Endothelial cell of umbilical vein (primary cell): ENCODE data around the gene ZNF142. TPM values are rescaled to one million over a fixed set of nuclear protein-coding genes. Genes with fewer than 3 reads are reported as not detected.

Source experiments
- BruUV-seq: library from RNA; stranded (reverse); fragments of 400-500 nt; replicated peaks from 2 replicates; lab custom pipeline; 2021; lab: Mats Ljungman, UMichigan
- CTCF ChIA-PET: fragments of 300-600, 350-600 bp; sonication (Branson Sonifier 250); formaldehyde crosslinking; loops from one replicate; lab custom pipeline; 2021; ENCODE audit warnings: antibody characterized with exemption, inconsistent platforms; lab: Charles Lee
- POLR2A ChIA-PET: fragments of 300-600, 350-600 bp; sonication (Branson Sonifier 250); formaldehyde crosslinking; loops from one replicate; lab custom pipeline; 2021; ENCODE audit warnings: antibody characterized with exemption, inconsistent platforms; lab: Charles Lee
- DNase-seq: peaks from one replicate; pipeline ENCODE4 v3.0.0-alpha.2; 2011; ENCODE audit warnings: low read depth, low spot score
- FAIRE-seq: peaks from 2 replicates; lab custom pipeline; 2011; peaks lifted over from hg19 to GRCh38; lab: Jason Lieb, UNC
- H2AFZ ChIP-seq: 2 replicates; pipeline ENCODE4 v1.6.0; 2012; ENCODE audit warnings: low read depth, low read length, control low read depth, inconsistent platforms
- H3K27ac ChIP-seq: 2 replicates; pipeline ENCODE4 v1.5.1; 2011; ENCODE audit warnings: low read depth, mild to moderate bottlenecking, control low read depth, low read length, moderate library complexity; ENCODE audit not compliant: insufficient read depth
- H3K27me3 ChIP-seq, 2 experiments: 2 replicates each; pipeline versions ENCODE4 v1.6.0 to v1.6.1; 2011; ENCODE audit warnings: low read length in 2 of 2, mixed read lengths in 1 of 2; ENCODE audit not compliant: control insufficient read depth in 2 of 2, insufficient read depth in 2 of 2
- H3K36me3 ChIP-seq, 2 experiments: 2 replicates in 1 of 2; 3 replicates in 1 of 2; pipeline ENCODE4 v1.5.1; 2011; ENCODE audit warnings: low read length in 2 of 2, mild to moderate bottlenecking in 1 of 2, moderate library complexity in 1 of 2; ENCODE audit not compliant: control insufficient read depth in 2 of 2, insufficient read depth in 2 of 2; ENCODE audit errors: extremely low read depth in 1 of 2
- H3K4me1 ChIP-seq: 3 replicates; pipeline ENCODE4 v1.5.1; 2011; ENCODE audit warnings: mild to moderate bottlenecking, low read length; ENCODE audit not compliant: control insufficient read depth, insufficient read depth; ENCODE audit errors: extremely low read depth
- H3K4me2 ChIP-seq: 2 replicates; pipeline ENCODE4 v1.6.1; 2011; ENCODE audit warnings: low read length, control low read depth, mixed read lengths; ENCODE audit not compliant: insufficient read depth
- H3K4me3 ChIP-seq, 3 experiments: fragments of 200-600 bp in 1 of 3; sonication (generic), shearing (Covaris generic) in 1 of 3; replicated peaks in 1 of 3; 2 replicates each; pipeline ENCODE4 v1.5.1; 2011 to 2016; ENCODE audit warnings: control low read depth in 3 of 3, low read length in 3 of 3, mild to moderate bottlenecking in 2 of 3, inconsistent platforms in 1 of 3, low read depth in 1 of 3, moderate library complexity in 1 of 3; ENCODE audit not compliant: insufficient read depth in 1 of 3
- H3K79me2 ChIP-seq: 2 replicates; pipeline ENCODE4 v1.6.0; 2012; ENCODE audit warnings: low read length, inconsistent platforms; ENCODE audit not compliant: control insufficient read depth, insufficient read depth
- H3K9ac ChIP-seq: replicated peaks from 2 replicates; pipeline ENCODE3; 2011; ENCODE audit warnings: low read length, control low read depth; ENCODE audit not compliant: insufficient read depth; ENCODE audit errors: extremely low read depth
- H3K9me1 ChIP-seq: replicated peaks from 3 replicates; pipeline ENCODE4 v1.6.0; 2011; ENCODE audit warnings: mild to moderate bottlenecking, low read length; ENCODE audit not compliant: control insufficient read depth, insufficient read depth; ENCODE audit errors: extremely low read depth
- H3K9me3 ChIP-seq: replicated peaks from 2 replicates; pipeline ENCODE4 v1.5.1; 2012; ENCODE audit warnings: low read length, inconsistent platforms; ENCODE audit not compliant: control insufficient read depth, insufficient read depth
- H4K20me1 ChIP-seq: replicated peaks from 2 replicates; pipeline ENCODE3; 2011; ENCODE audit warnings: mild to moderate bottlenecking, low read length; ENCODE audit not compliant: control insufficient read depth, insufficient read depth; ENCODE audit errors: extremely low read depth
- EZH2 ChIP-seq: IDR thresholded peaks from 2 replicates; pipeline ENCODE4 v1.6.1; 2012; ENCODE audit warnings: borderline replicate concordance, low read depth, mild to moderate bottlenecking, moderate library complexity, low read length, inconsistent platforms; ENCODE audit not compliant: severe bottlenecking
- FOS ChIP-seq: IDR thresholded peaks from 2 replicates; pipeline ENCODE4 v1.6.1; 2011; ENCODE audit warnings: mild to moderate bottlenecking, low read length, moderate library complexity, borderline replicate concordance; ENCODE audit not compliant: insufficient read depth
- GATA2 ChIP-seq: IDR thresholded peaks from 2 replicates; pipeline ENCODE4 v1.7.0; 2011; ENCODE audit warnings: low read depth, mild to moderate bottlenecking, moderate library complexity, mixed read lengths, low read length; ENCODE audit not compliant: insufficient read length, insufficient read depth
- JUN ChIP-seq: IDR thresholded peaks from 2 replicates; pipeline ENCODE4 v1.6.1; 2011; ENCODE audit warnings: borderline replicate concordance, low read depth; ENCODE audit not compliant: insufficient read length, insufficient read depth
- MYC ChIP-seq: IDR thresholded peaks from one replicate; pipeline ENCODE4 v1.6.1; 2011; ENCODE audit warnings: mild to moderate bottlenecking, low read depth, low read length
- POLR2A ChIP-seq: IDR thresholded peaks from 2 replicates; pipeline ENCODE4 v1.6.1; 2012; ENCODE audit warnings: low read depth, mild to moderate bottlenecking, control low read depth, low read length
- dilution Hi-C: fragments of 300-500 bp; cut with MboI; formaldehyde crosslinking; loops from one replicate; pipeline ENCODE4 v1.15.0; 2019; ENCODE audit warnings: low sequenced_read_pairs; ENCODE audit not compliant: extremely low pct_ligation_motif_present
- intact Hi-C: fragments of 100-400 bp; cut with micrococcal nuclease; formaldehyde crosslinking; loops from one replicate; pipeline ENCODE4 v1.10.0; 2022
- polyA plus RNA-seq, 4 experiments: library from polyadenylated mRNA; depleted of rRNA in 3 of 4; stranded (reverse) in 3 of 4; unstranded in 1 of 4; fragments of >200 nt; gene quantifications; 2 replicates each; pipeline versions ENCODE4 v1.2.1 to v1.2.3, GENCODE V29; 2011 to 2012; ENCODE audit warnings: missing spikeins in 1 of 4
- total RNA-seq: library from RNA; stranded (reverse); gene quantifications from 2 replicates; pipeline ENCODE4 v1.2.3, GENCODE V29; 2021
- TF ChIP-seq, protein P1 (sequence below): IDR thresholded peaks from 2 replicates; pipeline ENCODE4 v1.6.1; 2011; ENCODE audit not compliant: insufficient read depth, insufficient read length

ZNF142 gene
- total and polyA plus RNA-seq, 2 donors (not counting 3 experiments of a cell fraction or from before 2014, with no cell fraction given) = 14.5 to 34.5 TPM

DNA sequence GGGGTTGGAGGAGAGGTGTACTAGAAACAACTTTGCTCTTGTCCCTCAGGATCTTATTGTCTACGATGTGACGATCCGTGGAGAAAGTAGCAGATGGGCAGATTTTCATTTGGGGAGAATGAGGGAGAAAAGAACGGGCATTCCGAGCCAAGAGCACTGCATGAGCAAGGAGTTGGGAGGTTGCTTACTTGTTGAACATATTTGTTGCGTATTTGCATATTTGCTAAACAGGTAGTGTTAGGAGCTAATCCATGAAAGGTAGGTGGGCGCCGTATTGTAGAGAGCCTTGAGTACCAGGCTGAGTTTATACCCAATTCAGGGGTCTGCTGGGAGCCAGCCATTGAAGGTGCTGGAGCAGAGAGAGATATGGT is 550 bp upstream of the ZNF142 start:
- POLR2A ChIA-PET = interaction anchor here (0.7 to 1.3 kb wide), 4 partner anchors 12 to 727 kb away, joined by 3 to 5 read pairs (median 4); partner anchors contain the start of genes DNPEP, PLCD4, RNF25 and STK36
- Histone ChIP-seq H3K27me3 (no peaks in the 10 kb centered on the region), H4K20me1 (no peaks in the 10 kb centered on the region), H3K4me2 (peak overlapping the region; percentile 73), H3K9me3 (no peaks in the 10 kb centered on the region), H3K4me1 (peaks cover 9% of the 10 kb centered on the region), H3K27ac (no peak overlapping the region), H3K4me3 (peak overlapping the region; percentile 74 to 95 (median 87)), H3K79me2 (peaks cover 34% of the 10 kb centered on the region), H2AFZ (peak overlapping the region; percentile 71), H3K9ac (peak overlapping the region; percentile 56), H3K9me1 (no peaks in the 10 kb centered on the region), H3K36me3 (peaks cover 24 to 35% of the 10 kb centered on the region in 2 experiments)
- CTCF ChIA-PET = interaction anchor here (0.6 to 4.8 kb wide), 17 partner anchors 9 to 728 kb away, joined by 3 to 99 read pairs (median 5); partner anchors contain the start of genes CYP27A1, DNPEP, PLCD4 and RNF25
- intact Hi-C loops (loop anchor here (1.0 kb wide), 3 partner anchors 12 to 29 kb away; partner anchors contain the start of genes RNF25 and STK36), dilution Hi-C loops (no loop called here)
- TF ChIP-seq GATA2 (no peak), JUN (no peak), POLR2A (no peak), FOS (no peak), MYC (no peak), EZH2 (no peak)
- TF ChIP-seq, protein P1, sequence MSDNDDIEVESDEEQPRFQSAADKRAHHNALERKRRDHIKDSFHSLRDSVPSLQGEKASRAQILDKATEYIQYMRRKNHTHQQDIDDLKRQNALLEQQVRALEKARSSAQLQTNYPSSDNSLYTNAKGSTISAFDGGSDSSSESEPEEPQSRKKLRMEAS = no peak
- BruUV-seq = TSS peak; percentile 51
- no peak for DNase-seq
- no peak for FAIRE-seq
